ENCODE measurements around the gene NPTX2.

The NPTX2 gene

DNA sequence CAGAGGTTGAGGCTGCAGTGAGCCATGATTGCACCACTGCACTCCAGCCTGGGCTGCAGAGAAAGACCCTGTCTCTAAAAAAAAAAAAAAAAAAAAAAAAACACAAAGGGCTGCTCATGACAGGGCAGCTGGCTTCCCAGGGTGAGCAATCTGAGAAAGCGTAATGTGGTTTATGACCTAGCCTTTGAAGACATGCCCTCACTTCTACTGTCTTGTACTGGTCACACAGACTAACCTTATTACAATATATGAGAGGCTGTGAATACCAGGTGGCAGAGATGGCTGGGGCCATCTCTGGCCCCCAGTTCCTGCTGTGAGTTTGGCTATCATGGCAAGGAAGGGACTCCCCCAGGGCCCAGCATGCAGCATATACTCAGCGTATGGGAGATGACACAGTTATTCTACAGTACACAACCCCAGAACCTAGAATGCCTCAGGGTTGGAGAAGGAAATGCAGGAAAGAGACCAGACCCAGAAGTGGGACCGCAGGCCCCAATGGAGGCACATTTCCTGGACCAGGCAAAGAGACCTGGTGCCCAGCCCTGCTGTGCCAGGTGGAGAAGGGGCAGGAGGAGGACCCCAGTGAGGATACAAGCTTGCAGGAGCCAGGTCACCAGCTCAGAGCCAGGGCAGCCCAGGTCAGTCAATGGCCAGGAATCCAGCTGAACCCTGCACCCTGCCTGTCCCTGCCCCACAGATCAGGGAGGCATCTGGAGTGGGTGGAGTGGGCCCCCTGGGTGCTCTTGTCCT lies 26.3 kb downstream of the NPTX2 start:
- DNase-seq, result no peak
- in situ Hi-C loops (cut with HindIII; ENCODE audit: low pct_ligation_motif_present, low pct_unique_long_range_greater_than_20kb, low sequenced_read_pairs), result no loop called here

- in situ Hi-C loops (cut with HindIII; ENCODE audit: low pct_ligation_motif_present, low pct_unique_long_range_greater_than_20kb, low sequenced_read_pairs), result no loop called here
- DNase-seq, result no peak
Observed at GRCh38 chr7:98646465-98646864, 29.4 kb downstream of the NPTX2 start.

DNA sequence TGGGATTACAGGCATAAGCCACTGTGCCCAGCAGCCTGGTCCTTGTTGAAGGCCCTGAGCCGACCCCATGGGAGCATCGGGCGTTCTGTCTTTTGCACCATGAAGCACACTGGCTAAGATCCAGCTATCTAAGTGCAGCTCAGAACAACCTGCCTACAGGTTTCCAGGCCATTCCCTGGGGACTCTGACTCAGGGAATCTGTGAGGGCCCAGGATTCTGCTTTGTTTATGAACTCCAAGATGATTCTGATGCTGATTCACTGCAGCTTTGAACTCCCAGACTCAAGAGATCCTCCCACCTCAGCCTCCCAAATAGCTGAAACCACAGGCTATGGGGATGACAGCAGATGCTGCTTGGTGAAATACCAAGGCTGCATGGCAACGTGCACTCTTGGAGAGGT lies 30.2 kb downstream of the NPTX2 start:
- in situ Hi-C loops (cut with HindIII; ENCODE audit: low pct_ligation_motif_present, low pct_unique_long_range_greater_than_20kb, low sequenced_read_pairs), result no loop called here
- no peak for DNase-seq

DNA sequence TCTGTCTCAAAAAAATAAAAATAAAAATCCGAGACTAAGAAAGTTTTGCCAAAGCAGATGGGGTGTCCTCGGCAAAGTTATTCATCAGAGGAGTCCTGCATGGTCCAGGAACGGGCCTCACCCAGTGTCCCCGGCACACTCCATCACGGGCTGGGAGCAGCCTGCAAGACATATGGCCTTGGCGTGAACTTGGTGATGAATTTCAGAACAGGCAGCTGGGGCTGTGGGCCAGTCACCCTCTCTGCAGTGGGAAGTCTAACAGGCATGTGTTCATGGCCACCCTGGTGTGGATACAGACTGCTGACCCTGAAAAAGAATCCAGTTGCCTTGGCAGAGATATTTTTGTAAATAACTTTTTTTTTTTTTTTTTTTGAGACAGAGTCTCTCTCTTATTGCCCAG lies 34.7 kb downstream of the NPTX2 start:
- no peak for DNase-seq
- in situ Hi-C loops (cut with HindIII; ENCODE audit: low pct_ligation_motif_present, low pct_unique_long_range_greater_than_20kb, low sequenced_read_pairs), result no loop called here

- in situ Hi-C loops (cut with HindIII; ENCODE audit: low pct_ligation_motif_present, low pct_unique_long_range_greater_than_20kb, low sequenced_read_pairs), result no loop called here
Observed at GRCh38 chr7:98653601-98654310, 36.7 kb downstream of the NPTX2 start.

GRCh38 chr7:98654524-98655272 lies 37.6 kb downstream of the NPTX2 start:
- in situ Hi-C loops (cut with HindIII; ENCODE audit: low pct_ligation_motif_present, low pct_unique_long_range_greater_than_20kb, low sequenced_read_pairs), result no loop called here

More at GRCh38 chr7:98653601-98654310, 36.7 kb downstream of the NPTX2 start:
- DNase-seq, result no peak

DNA sequence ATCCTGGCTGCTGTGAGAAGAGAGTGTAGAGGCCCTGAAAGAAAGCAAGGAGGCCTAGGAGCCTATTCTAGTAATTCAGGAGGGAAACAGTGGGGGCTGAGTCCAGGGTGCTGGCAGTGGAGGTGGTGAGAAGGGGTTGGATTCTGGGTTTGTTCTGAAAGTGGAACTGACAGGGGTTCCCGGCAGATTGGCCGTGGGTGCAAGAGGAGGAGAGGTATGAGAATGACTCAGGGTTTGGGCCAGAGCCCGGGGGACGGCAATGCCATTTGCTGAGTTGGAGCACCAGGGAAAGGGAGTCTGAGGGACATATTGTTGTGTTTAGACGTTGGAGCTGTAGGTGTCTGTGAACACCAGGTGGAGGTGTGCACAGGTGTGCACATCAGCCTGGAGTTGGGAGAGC lies 38.5 kb downstream of the NPTX2 start:
- in situ Hi-C loops (cut with HindIII; ENCODE audit: low pct_ligation_motif_present, low pct_unique_long_range_greater_than_20kb, low sequenced_read_pairs), result no loop called here

More at GRCh38 chr7:98654524-98655272, 37.6 kb downstream of the NPTX2 start:
- no peak for DNase-seq

GRCh38 chr7:98656899-98657298 lies 39.8 kb downstream of the NPTX2 start:
- in situ Hi-C loops (cut with HindIII; ENCODE audit: low pct_ligation_motif_present, low pct_unique_long_range_greater_than_20kb, low sequenced_read_pairs), result no loop called here
- DNase-seq, result no peak

More for the DNA sequence above, 38.5 kb downstream of the NPTX2 start:
- no peak for DNase-seq

GRCh38 chr7:98657736-98658135 lies 40.7 kb downstream of the NPTX2 start:
- in situ Hi-C loops (cut with HindIII; ENCODE audit: low pct_ligation_motif_present, low pct_unique_long_range_greater_than_20kb, low sequenced_read_pairs), result no loop called here
- DNase-seq, result no peak

GRCh38 chr7:98659756-98660155 lies 42.7 kb downstream of the NPTX2 start:
- DNase-seq, result no peak
- in situ Hi-C loops (cut with HindIII; ENCODE audit: low pct_ligation_motif_present, low pct_unique_long_range_greater_than_20kb, low sequenced_read_pairs), result no loop called here

DNA sequence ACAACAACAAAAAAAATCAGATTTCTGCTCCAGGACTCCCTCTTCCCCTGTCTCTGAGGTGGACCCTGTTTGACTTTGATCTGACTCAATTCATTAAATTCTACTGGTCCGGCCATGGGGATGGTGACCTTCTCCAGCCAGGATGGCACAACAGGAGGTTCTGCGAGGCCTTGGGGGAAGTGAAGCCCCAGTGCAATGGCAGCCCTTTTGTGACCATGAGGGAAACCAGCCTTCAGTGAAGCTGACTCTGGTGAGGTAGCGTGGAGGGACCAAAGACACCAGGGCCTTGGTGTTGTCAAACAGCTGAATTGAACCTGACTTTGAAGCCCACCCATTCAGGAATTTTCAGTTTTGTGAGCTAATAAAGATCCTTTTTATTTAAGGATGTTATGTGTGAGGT lies 44.5 kb downstream of the NPTX2 start:
- no peak for DNase-seq
- in situ Hi-C loops (cut with HindIII; ENCODE audit: low pct_ligation_motif_present, low pct_unique_long_range_greater_than_20kb, low sequenced_read_pairs), result no loop called here

- DNase-seq, result no peak
- in situ Hi-C loops (cut with HindIII; ENCODE audit: low pct_ligation_motif_present, low pct_unique_long_range_greater_than_20kb, low sequenced_read_pairs), result no loop called here
Observed at GRCh38 chr7:98662289-98662688, 45.2 kb downstream of the NPTX2 start.

DNA sequence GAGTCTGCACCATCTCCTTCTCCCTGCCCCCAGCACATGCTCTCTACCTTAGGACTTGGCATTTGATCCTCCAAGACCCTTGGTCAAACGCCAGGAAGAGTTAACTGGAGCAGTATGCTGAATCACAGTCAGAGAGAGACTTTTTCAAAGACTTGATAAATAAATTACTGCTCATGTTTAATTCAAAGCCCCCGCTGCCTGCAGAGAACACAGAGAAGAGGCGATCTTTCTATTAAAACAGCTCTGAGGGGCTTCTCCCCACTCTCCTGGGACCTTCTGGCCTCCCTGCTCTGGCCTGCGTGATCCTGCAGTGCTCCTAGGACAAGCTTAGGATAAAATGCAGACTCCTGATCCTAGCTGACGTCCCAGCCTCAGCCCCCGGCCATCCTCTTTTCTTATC lies 47.8 kb downstream of the NPTX2 start:
- in situ Hi-C loops (cut with HindIII; ENCODE audit: low pct_ligation_motif_present, low pct_unique_long_range_greater_than_20kb, low sequenced_read_pairs), result no loop called here
- no peak for DNase-seq

- DNase-seq, result no peak
- in situ Hi-C loops (cut with HindIII; ENCODE audit: low pct_ligation_motif_present, low pct_unique_long_range_greater_than_20kb, low sequenced_read_pairs), result no loop called here
Observed at GRCh38 chr7:98668255-98668654, 51.2 kb downstream of the NPTX2 start.

GRCh38 chr7:98669329-98670000 lies 52.4 kb downstream of the NPTX2 start:
- no peak for DNase-seq
- in situ Hi-C loops (cut with HindIII; ENCODE audit: low pct_ligation_motif_present, low pct_unique_long_range_greater_than_20kb, low sequenced_read_pairs), result no loop called here

- no peak for DNase-seq
- in situ Hi-C loops (cut with HindIII; ENCODE audit: low pct_ligation_motif_present, low pct_unique_long_range_greater_than_20kb, low sequenced_read_pairs), result no loop called here
Observed at GRCh38 chr7:98670186-98670585, 53.1 kb downstream of the NPTX2 start.

DNA sequence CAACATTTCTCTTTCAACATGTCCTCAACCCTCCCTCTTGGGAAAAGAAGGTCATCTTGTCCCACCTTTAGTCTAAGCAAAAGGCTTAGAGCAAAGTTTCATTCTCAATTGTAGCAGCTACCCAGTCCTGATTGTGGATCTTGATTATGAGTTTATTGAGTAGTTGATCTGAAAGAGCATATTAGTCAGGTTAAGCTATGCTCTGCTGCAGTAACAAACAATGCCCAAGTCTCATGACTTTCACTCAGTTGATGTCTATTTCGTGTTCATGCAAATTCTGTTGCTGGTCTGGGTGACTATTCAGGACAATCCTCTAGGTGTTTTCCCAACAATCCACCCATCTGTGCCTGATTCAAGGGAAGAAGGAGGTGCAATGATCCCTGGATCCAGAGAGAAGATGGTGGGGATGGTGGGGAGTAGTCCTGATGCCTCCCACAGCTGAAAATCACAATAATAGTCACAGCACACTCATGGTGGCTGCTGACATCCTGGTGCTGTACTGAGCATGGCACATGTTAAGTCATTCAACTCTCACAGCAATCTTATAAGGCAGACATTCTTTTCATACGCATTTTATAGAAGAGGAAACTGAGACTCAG lies 54.7 kb downstream of the NPTX2 start:
- DNase-seq, result no peak
- in situ Hi-C loops (cut with HindIII; ENCODE audit: low pct_ligation_motif_present, low pct_unique_long_range_greater_than_20kb, low sequenced_read_pairs), result no loop called here

- in situ Hi-C loops (cut with HindIII; ENCODE audit: low pct_ligation_motif_present, low pct_unique_long_range_greater_than_20kb, low sequenced_read_pairs), result no loop called here
Observed at GRCh38 chr7:98674461-98674860, 57.4 kb downstream of the NPTX2 start.

GRCh38 chr7:98674881-98675280 lies 57.8 kb downstream of the NPTX2 start:
- in situ Hi-C loops (cut with HindIII; ENCODE audit: low pct_ligation_motif_present, low pct_unique_long_range_greater_than_20kb, low sequenced_read_pairs), result no loop called here
- no peak for DNase-seq

More at GRCh38 chr7:98674461-98674860, 57.4 kb downstream of the NPTX2 start:
- no peak for DNase-seq

All from ACHN (cell line).